Loucy (cell line): ENCODE data around the gene C16orf96.

ENCODE experiments used
- CTCF ChIP-seq: fragments of 200-600 bp; sonication (generic); conservative IDR thresholded peaks from 2 replicates; pipeline ENCODE4 v1.5.1; 2014; ENCODE audit warnings: mild to moderate bottlenecking, antibody characterized with exemption, low read length
- EZH2phosphoT487 ChIP-seq: fragments of 200-600 bp; IDR thresholded peaks from 2 replicates; pipeline ENCODE4 v1.6.1; 2018; ENCODE audit warnings: antibody characterized with exemption, mild to moderate bottlenecking, moderate library complexity, borderline replicate concordance

- no peak for TF ChIP-seq EZH2phosphoT487
- no peak for TF ChIP-seq CTCF
Observed at GRCh38 chr16:4512473-4512872, 43.7 kb upstream of the C16orf96 start.
